GM23338 (cell line): ENCODE data around the gene FCER2. TPM values are rescaled to one million over a fixed set of nuclear protein-coding genes. Genes with fewer than 3 reads are reported as not detected.

Experiments used
- ATAC-seq: fragments of 200-7000 bp; cut with Tn5 transposase; 3 replicates; pipeline ENCODE4 v1.9.1; 2020
- DNase-seq: peaks from one replicate; pipeline ENCODE4 v3.0.0-alpha.2; 2015; ENCODE audit warnings: low spot score
- H2AFZ ChIP-seq: fragments of 200-600 bp; sonication (generic); 2 replicates; pipeline ENCODE4 v1.8.0; 2016; ENCODE audit warnings: antibody characterized with exemption, mild to moderate bottlenecking, moderate library complexity
- H3F3A ChIP-seq: fragments of 200-600 bp; sonication (generic); replicated peaks from 2 replicates; pipeline ENCODE4 v1.8.0; 2017; ENCODE audit warnings: antibody characterized with exemption, mixed run types, low read depth
- H3K27ac ChIP-seq: fragments of 200-600 bp; sonication (generic); 2 replicates; pipeline ENCODE4 v1.6.1; 2016; ENCODE audit warnings: low read depth
- H3K27me3 ChIP-seq: fragments of 200-600 bp; sonication (generic); 2 replicates; pipeline ENCODE4 v1.8.0; 2016; ENCODE audit warnings: mild to moderate bottlenecking, mixed run types, moderate library complexity; ENCODE audit not compliant: insufficient read depth
- H3K36me3 ChIP-seq: fragments of 200-600 bp; sonication (generic); 2 replicates; pipeline ENCODE4 v1.8.0; 2016; ENCODE audit warnings: mild to moderate bottlenecking; ENCODE audit not compliant: insufficient read depth
- H3K4me1 ChIP-seq: fragments of 200-600 bp; sonication (generic); 2 replicates; pipeline ENCODE4 v1.8.0; 2016; ENCODE audit warnings: mild to moderate bottlenecking, moderate library complexity; ENCODE audit not compliant: insufficient read depth
- H3K4me2 ChIP-seq: fragments of 200-600 bp; sonication (generic); 2 replicates; pipeline ENCODE4 v1.7.1; 2017; ENCODE audit warnings: mixed run types
- H3K4me3 ChIP-seq: fragments of 200-600 bp; sonication (generic); 2 replicates; pipeline ENCODE4 v1.6.1; 2016; ENCODE audit warnings: mixed run types
- H3K79me2 ChIP-seq: fragments of 200-600 bp; sonication (generic); replicated peaks from 2 replicates; pipeline ENCODE4 v1.8.0; 2017; ENCODE audit warnings: mild to moderate bottlenecking; ENCODE audit not compliant: insufficient read depth
- H3K9me2 ChIP-seq: fragments of 200-600 bp; sonication (generic); 2 replicates; pipeline ENCODE4 v1.8.0; 2017; ENCODE audit not compliant: insufficient read depth
- H4K20me1 ChIP-seq: fragments of 200-600 bp; sonication (generic); replicated peaks from 2 replicates; pipeline ENCODE4 v1.8.0; 2017; ENCODE audit warnings: mild to moderate bottlenecking; ENCODE audit not compliant: insufficient read depth
- H3K27ac Mint-ChIP-seq: 2 replicates; pipeline ENCODE4 v1.8.0; 2020; ENCODE audit warnings: inconsistent platforms, mild to moderate bottlenecking, moderate library complexity, mixed read lengths
- H3K27me3 Mint-ChIP-seq: 3 replicates; pipeline ENCODE4 v1.8.0; 2022; ENCODE audit warnings: low read depth, mild to moderate bottlenecking, moderate library complexity, mixed read lengths, inconsistent platforms; ENCODE audit not compliant: insufficient read depth, poor library complexity
- H3K36me3 Mint-ChIP-seq: 3 replicates; pipeline ENCODE4 v1.8.0; 2021; ENCODE audit warnings: low read depth, mild to moderate bottlenecking, inconsistent platforms, moderate library complexity, mixed read lengths
- H3K4me1 Mint-ChIP-seq: 3 replicates; pipeline ENCODE4 v1.8.0; 2020; ENCODE audit warnings: mild to moderate bottlenecking, inconsistent platforms, mixed read lengths
- H3K4me3 Mint-ChIP-seq: 3 replicates; pipeline ENCODE4 v1.8.0; 2021; ENCODE audit warnings: moderate library complexity, mild to moderate bottlenecking, inconsistent platforms, mixed read lengths
- H3K9me3 Mint-ChIP-seq: 3 replicates; pipeline ENCODE4 v1.8.0; 2020; ENCODE audit warnings: moderate library complexity, mild to moderate bottlenecking, inconsistent platforms, mixed read lengths
- ZNF462 ChIP-seq: fragments of 250-450 bp; sonication (Bioruptor Pico); IDR thresholded peaks from 2 replicates; pipeline ENCODE4 v1.5.0; 2020; ENCODE audit warnings: mild to moderate bottlenecking, moderate library complexity
- polyA plus RNA-seq: library from polyadenylated mRNA; unstranded; fragments of >200 nt; fragmentation: Nextera tagmentation; extraction: Ambion mirVana; gene quantifications from 2 replicates; pipeline ENCODE4 v1.2.1, GENCODE V29; 2016
- total RNA-seq: library from RNA; depleted of rRNA; stranded (reverse); fragments of >200 nt; shearing (Covaris generic); gene quantifications from 2 replicates; pipeline ENCODE4 v1.2.3, GENCODE V29; 2014
- TF ChIP-seq, protein P1 (sequence below), 2 experiments: fragments of 200-600 bp in 1 of 2; sonication (generic) in 1 of 2; conservative IDR thresholded peaks; 2 replicates each; pipeline versions ENCODE4 v1.5.1 to v1.6.1; 2016 to 2017; ENCODE audit warnings: antibody characterized with exemption in 2 of 2, low read depth in 2 of 2, mild to moderate bottlenecking in 2 of 2, moderate library complexity in 1 of 2

The FCER2 gene
- total and polyA plus RNA-seq, 2 experiments from 2014 or later = 0.29 TPM; not detected in 1

DNA sequence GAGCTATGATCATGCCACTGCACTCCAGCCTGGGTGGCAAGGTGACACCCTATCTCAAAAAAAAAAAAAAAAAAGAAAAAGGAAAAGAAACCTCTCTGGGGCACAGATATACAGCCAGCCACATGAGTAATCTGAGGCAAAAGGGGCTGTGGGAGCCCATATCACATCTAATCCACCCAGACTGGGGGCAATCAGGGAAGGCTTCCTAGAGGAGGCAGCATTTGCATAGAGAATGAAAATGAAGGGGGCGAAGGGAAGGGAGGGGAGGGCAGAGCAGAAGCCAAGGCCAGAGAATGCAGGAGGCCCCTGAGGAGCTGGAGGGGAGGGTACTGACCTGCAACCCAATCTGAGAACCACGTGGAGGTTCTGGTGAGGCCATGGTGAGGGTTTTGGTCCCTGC is 51.8 kb downstream of the FCER2 start:
- ATAC-seq (no peak), DNase-seq (no peak)
- H3K4me1 Mint-ChIP-seq = peaks cover 7% of the 10 kb centered on the region; the same call in 1 of the 3 replicates

More for the DNA sequence above, 51.8 kb downstream of the FCER2 start:
- no peaks in the 10 kb centered on the region for H3K9me2 ChIP-seq
- H3K4me3 Mint-ChIP-seq = no peak overlapping the region
- no peak overlapping the region for H3K4me3 ChIP-seq
- H3K27me3 ChIP-seq = peaks cover 27% of the 10 kb centered on the region
- no peaks in the 10 kb centered on the region; the same call in 1 of the 2 replicates for H4K20me1 ChIP-seq
- H3K4me2 ChIP-seq = no peak overlapping the region
- no peaks in the 10 kb centered on the region for H3K4me1 ChIP-seq
- H3K27me3 Mint-ChIP-seq = peaks cover 25% of the 10 kb centered on the region
- no peaks in the 10 kb centered on the region for H3K36me3 ChIP-seq
- no peak for TF ChIP-seq ZNF462
- TF ChIP-seq, protein P1, sequence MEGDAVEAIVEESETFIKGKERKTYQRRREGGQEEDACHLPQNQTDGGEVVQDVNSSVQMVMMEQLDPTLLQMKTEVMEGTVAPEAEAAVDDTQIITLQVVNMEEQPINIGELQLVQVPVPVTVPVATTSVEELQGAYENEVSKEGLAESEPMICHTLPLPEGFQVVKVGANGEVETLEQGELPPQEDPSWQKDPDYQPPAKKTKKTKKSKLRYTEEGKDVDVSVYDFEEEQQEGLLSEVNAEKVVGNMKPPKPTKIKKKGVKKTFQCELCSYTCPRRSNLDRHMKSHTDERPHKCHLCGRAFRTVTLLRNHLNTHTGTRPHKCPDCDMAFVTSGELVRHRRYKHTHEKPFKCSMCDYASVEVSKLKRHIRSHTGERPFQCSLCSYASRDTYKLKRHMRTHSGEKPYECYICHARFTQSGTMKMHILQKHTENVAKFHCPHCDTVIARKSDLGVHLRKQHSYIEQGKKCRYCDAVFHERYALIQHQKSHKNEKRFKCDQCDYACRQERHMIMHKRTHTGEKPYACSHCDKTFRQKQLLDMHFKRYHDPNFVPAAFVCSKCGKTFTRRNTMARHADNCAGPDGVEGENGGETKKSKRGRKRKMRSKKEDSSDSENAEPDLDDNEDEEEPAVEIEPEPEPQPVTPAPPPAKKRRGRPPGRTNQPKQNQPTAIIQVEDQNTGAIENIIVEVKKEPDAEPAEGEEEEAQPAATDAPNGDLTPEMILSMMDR (conservative IDR thresholded peaks at IDR 0.05; ENCODE audit: low read depth in 2 of 2) = no peak
- H3K27ac ChIP-seq = no peak overlapping the region
- H3F3A ChIP-seq = no peaks in the 10 kb centered on the region
- peaks cover 3% of the 10 kb centered on the region; the same call in 1 of the 3 replicates for H3K36me3 Mint-ChIP-seq
- H2AFZ ChIP-seq = no peak overlapping the region
- no peaks in the 10 kb centered on the region for H3K79me2 ChIP-seq
- H3K9me3 Mint-ChIP-seq = no peaks in the 10 kb centered on the region
- H3K27ac Mint-ChIP-seq = no peak overlapping the region
